DMS 273 (cell line): ENCODE data around the gene HAPLN2.
"Not testable (repeated sequence)": the region's sequence is repeated elsewhere in the genome, so short reads cannot be mapped to it uniquely, and the experiment has no call there.

Experiments used
- DNase-seq: peaks from one replicate; lab custom pipeline; 2025; ENCODE audit not compliant: unreplicated experiment; lab: John Stamatoyannopoulos, UW

HAPLN2 gene

GRCh38 chr1:156591432-156592157 is 27.6 kb upstream of the HAPLN2 start, which contains the start of gene NAXE:
Gene NAXE (plus strand): TSS chr1:156591776. CDS start chr1:156591805, 29 bp downstream.
- DNase-seq = peak; percentile 90

- peak; percentile 55 for DNase-seq
These were observed 26.9 kb upstream of the HAPLN2 start for GRCh38 chr1:156592158-156592909.

GRCh38 chr1:156592910-156593660 is 26.1 kb upstream of the HAPLN2 start:
- no peak for DNase-seq

DNA sequence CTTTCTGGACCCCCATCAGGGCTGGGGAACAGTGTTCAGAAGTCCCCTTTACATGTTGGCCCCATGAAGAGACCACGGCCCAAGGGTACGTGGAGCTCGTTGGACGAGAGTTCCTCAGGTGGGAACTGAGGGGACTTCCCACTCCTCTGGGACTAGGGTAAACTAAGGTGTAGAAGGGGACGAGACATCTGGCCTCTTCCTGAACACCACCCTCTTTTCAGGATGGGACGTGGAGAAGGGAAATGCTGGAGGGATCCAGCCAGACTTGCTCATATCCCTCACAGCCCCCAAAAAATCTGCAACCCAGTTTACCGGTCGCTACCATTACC is 25.6 kb upstream of the HAPLN2 start:
- DNase-seq = no peak

GRCh38 chr1:156594190-156594589 is 25.0 kb upstream of the HAPLN2 start:
- DNase-seq = no peak

DNA sequence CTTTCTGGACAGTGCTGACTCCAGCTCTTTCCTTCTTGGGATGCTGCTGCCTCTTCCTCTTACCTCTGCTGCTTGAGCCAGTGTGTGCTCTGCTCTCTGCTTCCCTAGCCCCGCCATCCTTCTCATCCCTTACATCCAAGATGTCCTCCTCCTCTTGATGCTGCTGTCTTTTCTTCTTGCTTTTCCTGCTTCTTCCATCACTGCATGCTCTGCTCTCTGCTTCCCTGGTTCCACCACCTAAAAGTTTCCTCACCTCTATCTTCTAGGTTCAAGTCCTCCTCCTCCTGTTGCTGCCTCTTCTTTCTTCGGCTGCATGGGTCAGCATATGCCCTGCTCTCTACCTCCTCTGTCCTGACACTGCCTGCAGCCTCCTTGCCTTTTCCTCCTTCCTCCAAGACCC is 24.2 kb upstream of the HAPLN2 start:
- DNase-seq = no peak

- DNase-seq = no peak
These were observed 22.8 kb upstream of the HAPLN2 start for GRCh38 chr1:156596426-156596825.

GRCh38 chr1:156598125-156598524 is 21.1 kb upstream of the HAPLN2 start:
- DNase-seq = no peak

DNA sequence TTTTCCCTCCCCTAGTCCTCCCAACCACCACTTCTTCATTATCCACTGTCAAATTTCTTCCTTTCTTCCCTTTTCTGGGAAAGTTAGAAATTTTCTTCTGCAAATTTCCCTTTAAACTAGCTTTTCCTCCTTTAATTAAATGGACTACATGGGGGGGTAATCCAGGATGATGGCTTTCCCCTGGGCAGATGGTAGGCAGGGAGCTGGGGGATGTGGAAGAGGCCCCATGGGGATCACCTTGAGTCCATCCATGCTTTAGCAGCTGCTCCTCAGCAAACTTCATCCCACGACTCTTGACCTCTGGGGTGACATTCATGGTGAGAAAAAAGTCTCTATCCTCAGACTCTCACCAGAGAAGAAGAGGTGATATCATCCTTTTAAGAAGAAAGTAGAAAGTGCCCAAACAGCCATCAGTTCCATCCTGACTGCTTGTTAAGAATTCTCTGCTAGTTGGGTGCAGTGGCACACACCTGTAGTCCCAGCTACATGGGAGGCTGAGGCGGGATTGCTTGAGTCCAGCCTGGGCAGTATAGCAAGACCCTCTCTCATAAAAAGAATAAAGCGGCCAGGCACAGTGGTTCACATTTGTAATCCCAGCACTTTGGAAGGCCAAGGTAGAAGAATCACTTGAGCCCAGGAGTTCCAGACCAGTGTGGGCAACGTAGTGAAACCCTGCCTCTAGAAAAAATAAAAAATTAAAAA is 20.3 kb upstream of the HAPLN2 start:
- DNase-seq = no peak

DNA sequence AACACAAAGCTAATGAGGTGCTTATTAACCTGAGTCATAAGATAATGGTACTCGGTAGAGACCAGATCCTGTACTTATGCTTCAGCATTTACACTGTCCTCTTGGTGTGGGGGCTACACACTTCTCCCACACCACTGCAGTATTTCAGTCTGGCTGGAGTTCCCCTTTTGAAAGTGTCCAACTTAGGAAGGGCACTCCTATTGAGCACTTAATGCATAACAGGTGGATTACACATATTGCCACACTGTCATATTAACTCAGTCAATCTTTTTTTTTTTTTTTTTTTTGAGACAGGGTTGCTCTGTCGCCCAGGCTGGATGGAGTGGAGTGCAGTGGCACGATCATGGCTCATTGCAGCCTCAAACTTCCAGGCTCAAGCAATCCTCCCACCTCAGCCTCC is 19.4 kb upstream of the HAPLN2 start:
- peak; percentile 57 for DNase-seq

GRCh38 chr1:156600733-156601121 is 18.5 kb upstream of the HAPLN2 start:
- DNase-seq = peak; percentile 63

GRCh38 chr1:156601122-156601830 is 17.9 kb upstream of the HAPLN2 start, which contains the start of gene GPATCH4:
Gene GPATCH4 (minus strand): TSS chr1:156601479.
- DNase-seq = peak; percentile 94

- DNase-seq = no peak
These were observed 17.3 kb upstream of the HAPLN2 start for GRCh38 chr1:156601892-156602291.

- DNase-seq = peak; percentile 71
These were observed 16.6 kb upstream of the HAPLN2 start for GRCh38 chr1:156602557-156602993.

DNA sequence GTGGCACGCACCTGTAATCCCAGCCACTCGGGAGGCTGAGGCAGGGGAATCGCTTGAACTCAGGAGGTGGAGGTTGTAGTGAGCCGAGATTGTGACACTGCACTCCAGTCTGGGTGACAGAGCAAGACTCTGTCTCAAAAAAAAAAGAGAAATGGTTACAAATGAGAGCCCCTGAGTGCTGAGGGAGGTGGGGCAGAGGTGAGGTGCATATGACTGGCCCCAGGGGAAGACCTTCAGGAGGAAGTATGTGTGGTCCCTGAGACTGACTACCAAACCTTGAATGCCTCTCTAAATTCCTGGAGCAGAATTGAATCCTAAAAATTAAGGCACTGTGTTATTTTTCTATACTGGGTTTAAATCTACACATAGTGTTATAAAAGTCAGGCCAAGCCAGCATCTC is 11.9 kb upstream of the HAPLN2 start:
- not testable (repeated sequence) for DNase-seq

DNA sequence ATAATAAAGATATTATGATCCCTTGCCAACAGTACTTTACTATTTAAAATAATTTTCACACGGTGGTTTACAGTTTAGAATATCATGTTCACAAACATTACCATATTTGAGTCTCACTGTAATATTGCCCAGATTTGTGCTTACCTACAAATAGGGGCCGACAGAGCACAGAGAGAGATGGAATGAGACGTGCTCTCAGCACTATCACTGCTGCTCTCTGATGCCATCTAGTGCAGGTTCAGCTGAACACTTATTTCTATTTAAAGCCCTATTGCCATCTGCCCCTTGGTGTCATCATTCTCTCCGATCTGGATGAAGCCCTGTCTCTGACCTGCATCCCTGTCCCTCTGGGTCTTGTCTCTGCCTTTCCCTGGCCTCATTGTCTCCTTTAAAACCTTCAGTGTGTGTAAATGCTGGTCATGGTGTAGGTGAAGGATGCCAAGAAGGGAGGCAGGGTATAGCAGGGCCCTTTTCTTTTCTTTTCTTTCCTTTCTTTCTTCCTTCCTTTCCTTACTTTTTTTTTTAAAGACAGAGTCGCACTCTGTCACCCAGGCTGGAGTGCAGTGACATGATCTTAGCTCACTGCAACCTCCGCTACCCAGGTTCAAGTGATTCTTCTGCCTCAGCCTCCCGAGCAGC is 11.1 kb upstream of the HAPLN2 start:
- peak; percentile 88 for DNase-seq

- DNase-seq = peak; percentile 76
These were observed 10.2 kb upstream of the HAPLN2 start for GRCh38 chr1:156608981-156609380.

DNA sequence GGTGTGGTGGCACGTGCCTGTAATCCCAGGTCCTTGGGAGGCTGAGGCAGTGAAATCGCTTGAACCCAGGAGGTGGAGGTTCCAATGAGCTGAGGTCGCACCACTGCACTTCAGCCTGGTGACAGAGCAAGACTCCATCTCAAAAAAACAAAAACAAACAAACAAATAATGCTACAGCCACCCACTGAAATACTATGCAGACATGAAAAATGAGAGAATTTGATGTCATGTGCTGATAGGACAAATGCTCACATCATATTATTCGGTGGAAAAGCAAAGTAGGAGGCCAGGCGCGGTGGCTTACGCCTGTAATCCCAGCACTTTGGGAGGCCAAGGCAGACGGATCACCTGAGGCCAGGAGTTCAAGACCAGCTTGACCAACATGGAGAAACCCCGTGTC is 9.1 kb upstream of the HAPLN2 start:
- DNase-seq = not testable (repeated sequence)

GRCh38 chr1:156612666-156613065 is 6.5 kb upstream of the HAPLN2 start:
- no peak for DNase-seq

GRCh38 chr1:156615946-156616345 is 3.3 kb upstream of the HAPLN2 start:
- DNase-seq = no peak
